ENCODE data around the gene GNA15. TPM values are rescaled to one million over a fixed set of nuclear protein-coding genes. Genes with fewer than 3 reads are reported as not detected.
"Not testable (repeated sequence)": the region's sequence is repeated elsewhere in the genome, so short reads cannot be mapped to it uniquely, and the experiment has no call there.

Gene GNA15
- not detected for polyA plus RNA-seq

- H3K4me3 Mint-ChIP-seq = no peak within 1 kb of the TSS
- peaks cover 19% of the 10 kb centered on the region for H3K27me3 Mint-ChIP-seq
- H3K36me3 Mint-ChIP-seq = no peaks in the 10 kb centered on the region
- peak within 1 kb of the TSS in 1 of 3 donors; percentile 35 for H3K27ac Mint-ChIP-seq
- peaks cover 4 to 20% (median 12%) of the 10 kb centered on the region in 3 donors for H3K4me1 Mint-ChIP-seq
- H3K9me3 Mint-ChIP-seq = no peaks in the 10 kb centered on the region
These were observed at the start of gene GNA15 for GRCh38 chr19:3135961-3136683. Gene GNA15 (plus strand): TSS chr19:3136033. CDS start chr19:3136451, 418 bp downstream.

- H3K27ac Mint-ChIP-seq = no peak overlapping the region
These were observed 48.1 kb upstream of the GNA15 start for GRCh38 chr19:3087769-3088168.

GRCh38 chr19:3089299-3089855, 46.5 kb upstream of the GNA15 start:
- H3K4me3 Mint-ChIP-seq = peak overlapping the region in 2 of 4 donors; percentile 17 to 23
- H3K4me1 Mint-ChIP-seq, H3K36me3 Mint-ChIP-seq, H3K9me3 Mint-ChIP-seq, H3K27ac Mint-ChIP-seq, H3K27me3 Mint-ChIP-seq: not testable (repeated sequence)

More at GRCh38 chr19:3087769-3088168, 48.1 kb upstream of the GNA15 start:
- H3K4me1 Mint-ChIP-seq = no peaks in the 10 kb centered on the region
- H3K36me3 Mint-ChIP-seq = no peaks in the 10 kb centered on the region
- H3K4me3 Mint-ChIP-seq = no peak overlapping the region
- H3K27me3 Mint-ChIP-seq = no peaks in the 10 kb centered on the region
- H3K9me3 Mint-ChIP-seq = no peaks in the 10 kb centered on the region

- Mint-ChIP-seq H3K27ac (no peak overlapping the region), H3K4me1 (peaks cover 6 to 19% (median 17%) of the 10 kb centered on the region in 3 donors), H3K4me3 (peak overlapping the region; percentile 61 to 91 (median 76)), H3K27me3 (peaks cover 17% of the 10 kb centered on the region), H3K36me3 (no peaks in the 10 kb centered on the region), H3K9me3 (no peaks in the 10 kb centered on the region)
These were observed 41.0 kb upstream of the GNA15 start for GRCh38 chr19:3094601-3095440.

GRCh38 chr19:3095441-3096191, 40.2 kb upstream of the GNA15 start:
- H3K27ac Mint-ChIP-seq = peak overlapping the region in 1 of 3 donors; percentile 59
- no peaks in the 10 kb centered on the region for H3K36me3 Mint-ChIP-seq
- no peaks in the 10 kb centered on the region for H3K9me3 Mint-ChIP-seq
- H3K4me3 Mint-ChIP-seq = peak overlapping the region; percentile 61 to 91 (median 82)
- H3K4me1 Mint-ChIP-seq = peaks cover 6 to 19% (median 17%) of the 10 kb centered on the region in 3 donors
- H3K27me3 Mint-ChIP-seq = peaks cover 17% of the 10 kb centered on the region

- Mint-ChIP-seq H3K4me3 (peak overlapping the region in 3 of 4 donors; percentile 61 to 91 (median 73)), H3K27me3 (peaks cover 17% of the 10 kb centered on the region), H3K36me3 (no peaks in the 10 kb centered on the region), H3K9me3 (no peaks in the 10 kb centered on the region), H3K27ac (peak overlapping the region in 1 of 3 donors; percentile 59), H3K4me1 (peaks cover 6 to 19% (median 19%) of the 10 kb centered on the region in 3 donors)
These were observed 39.4 kb upstream of the GNA15 start for GRCh38 chr19:3096267-3096901.

GRCh38 chr19:3096902-3097326, 38.9 kb upstream of the GNA15 start:
- peaks cover 6 to 19% (median 19%) of the 10 kb centered on the region in 3 donors for H3K4me1 Mint-ChIP-seq
- H3K9me3 Mint-ChIP-seq = no peaks in the 10 kb centered on the region
- peaks cover 17% of the 10 kb centered on the region for H3K27me3 Mint-ChIP-seq
- no peaks in the 10 kb centered on the region for H3K36me3 Mint-ChIP-seq
- H3K27ac Mint-ChIP-seq = peak overlapping the region in 1 of 3 donors; percentile 59
- no peak overlapping the region for H3K4me3 Mint-ChIP-seq

- Mint-ChIP-seq H3K27me3 (peaks cover 17% of the 10 kb centered on the region), H3K27ac (no peak overlapping the region), H3K4me1 (peaks cover 6 to 19% (median 19%) of the 10 kb centered on the region in 3 donors), H3K36me3 (no peaks in the 10 kb centered on the region), H3K4me3 (peak overlapping the region in 2 of 4 donors; percentile 12 to 53), H3K9me3 (no peaks in the 10 kb centered on the region)
These were observed 38.4 kb upstream of the GNA15 start for GRCh38 chr19:3097442-3097871.

- Mint-ChIP-seq H3K4me3 (peak overlapping the region in 1 of 4 donors; percentile 53), H3K9me3 (no peaks in the 10 kb centered on the region), H3K4me1 (peaks cover 6 to 19% (median 19%) of the 10 kb centered on the region in 3 donors), H3K27ac (no peak overlapping the region), H3K27me3 (peaks cover 17% of the 10 kb centered on the region), H3K36me3 (no peaks in the 10 kb centered on the region)
These were observed 37.7 kb upstream of the GNA15 start for GRCh38 chr19:3098141-3098514.

- H3K27me3 Mint-ChIP-seq = peaks cover 17% of the 10 kb centered on the region
- H3K27ac Mint-ChIP-seq = peak overlapping the region in 2 of 3 donors; percentile 6 to 71
- no peaks in the 10 kb centered on the region for H3K36me3 Mint-ChIP-seq
- peaks cover 6 to 19% (median 19%) of the 10 kb centered on the region in 3 donors for H3K4me1 Mint-ChIP-seq
- H3K4me3 Mint-ChIP-seq = peak overlapping the region; percentile 49 to 84 (median 56)
- no peaks in the 10 kb centered on the region for H3K9me3 Mint-ChIP-seq
These were observed 37.1 kb upstream of the GNA15 start for GRCh38 chr19:3098515-3099346.

GRCh38 chr19:3099347-3100145, 36.3 kb upstream of the GNA15 start:
- Mint-ChIP-seq H3K27ac (peak overlapping the region; percentile 6 to 71 (median 39)), H3K9me3 (no peaks in the 10 kb centered on the region), H3K4me3 (peak overlapping the region in 3 of 4 donors; percentile 49 to 84 (median 56)), H3K27me3 (peaks cover 18% of the 10 kb centered on the region), H3K36me3 (no peaks in the 10 kb centered on the region), H3K4me1 (peaks cover 11 to 22% (median 22%) of the 10 kb centered on the region in 3 donors)

GRCh38 chr19:3100331-3100730, 35.5 kb upstream of the GNA15 start:
- H3K4me1 Mint-ChIP-seq = peaks cover 11 to 19% (median 19%) of the 10 kb centered on the region in 3 donors
- H3K9me3 Mint-ChIP-seq = no peaks in the 10 kb centered on the region
- H3K36me3 Mint-ChIP-seq = no peaks in the 10 kb centered on the region
- H3K27ac Mint-ChIP-seq = no peak overlapping the region
- peaks cover 18% of the 10 kb centered on the region for H3K27me3 Mint-ChIP-seq
- no peak overlapping the region for H3K4me3 Mint-ChIP-seq
